DMS79 (cell line): ENCODE results near the gene SNX30.
"Not testable (repeated sequence)": the region's sequence is repeated elsewhere in the genome, so short reads cannot be mapped to it uniquely, and the experiment has no call there.

Source experiments
- DNase-seq: peaks from one replicate; lab custom pipeline; 2025; lab: John Stamatoyannopoulos, UW

Gene SNX30

GRCh38 chr9:112750016-112750763 is at the start of gene SNX30:
Gene SNX30, plus strand, starts transcription at chr9:112750760. Its CDS starts 242 bp downstream, at chr9:112751002.
- peak; percentile 47 for DNase-seq

- DNase-seq, result no peak
Measured at GRCh38 chr9:112703304-112703703, 47.3 kb upstream of the SNX30 start.

- DNase-seq, result no peak
Measured at GRCh38 chr9:112705768-112706427, 44.7 kb upstream of the SNX30 start.

GRCh38 chr9:112711050-112711689 is 39.4 kb upstream of the SNX30 start:
- no peak for DNase-seq

- DNase-seq, result no peak
Measured at GRCh38 chr9:112712678-112713077, 37.9 kb upstream of the SNX30 start.

- peak; percentile 93 for DNase-seq
Measured at GRCh38 chr9:112717661-112718331, 32.8 kb upstream of the SNX30 start, which contains the start of gene INIP. Gene INIP, minus strand, starts transcription at chr9:112718117. Its CDS starts 1,632 bp downstream, at chr9:112716485.

- no peak for DNase-seq
Measured at GRCh38 chr9:112719241-112719691, 31.3 kb upstream of the SNX30 start.

GRCh38 chr9:112719696-112720095 is 30.9 kb upstream of the SNX30 start:
- no peak for DNase-seq

GRCh38 chr9:112720113-112720780 is 30.3 kb upstream of the SNX30 start:
- DNase-seq, result no peak

- DNase-seq, result not testable (repeated sequence)
Measured at GRCh38 chr9:112722749-112723148, 27.8 kb upstream of the SNX30 start.

GRCh38 chr9:112725961-112726360 is 24.6 kb upstream of the SNX30 start:
- DNase-seq, result no peak

- no peak for DNase-seq
Measured at GRCh38 chr9:112726428-112726827, 24.1 kb upstream of the SNX30 start.

- no peak for DNase-seq
Measured at GRCh38 chr9:112728401-112728800, 22.2 kb upstream of the SNX30 start.

- DNase-seq, result no peak
Measured at GRCh38 chr9:112731971-112732370, 18.6 kb upstream of the SNX30 start.

GRCh38 chr9:112734892-112735291 is 15.7 kb upstream of the SNX30 start:
- DNase-seq, result no peak

- no peak for DNase-seq
Measured at GRCh38 chr9:112743216-112743836, 7.2 kb upstream of the SNX30 start.

GRCh38 chr9:112744177-112744576 is 6.4 kb upstream of the SNX30 start:
- no peak for DNase-seq

GRCh38 chr9:112747094-112747493 is 3.5 kb upstream of the SNX30 start:
- DNase-seq, result no peak

GRCh38 chr9:112750764-112751055 is 150 bp downstream of the SNX30 start:
- DNase-seq, result no peak

GRCh38 chr9:112751056-112751795 is 666 bp downstream of the SNX30 start:
- DNase-seq, result peak; percentile 36
